ENCODE results near the gene SCFD2.

- no peak for TF ChIP-seq CTCF (IDR thresholded peaks at IDR 0.05)
- TF ChIP-seq SIN3A (IDR thresholded peaks at IDR 0.05; ENCODE audit: borderline replicate concordance, insufficient read depth, low read depth, low read length): no peak
- TF ChIP-seq POLR2AphosphoS5 (IDR thresholded peaks at IDR 0.05; ENCODE audit: low read depth, low read length): no peak
Observed at GRCh38 chr4:53123819-53124218, 242.0 kb downstream of the SCFD2 start.
